Endodermal cell (in vitro differentiated cells): ENCODE results near the gene SERPINB13. TPM values are rescaled to one million over a fixed set of nuclear protein-coding genes. Genes with fewer than 3 reads are reported as not detected.
"Not testable (repeated sequence)": the region's sequence is repeated elsewhere in the genome, so short reads cannot be mapped to it uniquely, and the experiment has no call there.

Experiments
- DNase-seq: peaks from one replicate; pipeline ENCODE4 v3.0.0-alpha.2; 2017
- H3K27ac ChIP-seq: 2 replicates; pipeline ENCODE4 v1.5.1; 2013; ENCODE audit warnings: mild to moderate bottlenecking, low read depth, low read length, moderate library complexity
- H3K27me3 ChIP-seq: 2 replicates; pipeline ENCODE4 v1.6.1; 2013; ENCODE audit warnings: mild to moderate bottlenecking, low read length, moderate library complexity; ENCODE audit not compliant: insufficient read depth, control insufficient read depth, poor library complexity, severe bottlenecking
- H3K36me3 ChIP-seq: 2 replicates; pipeline ENCODE4 v1.7.0; 2013; ENCODE audit warnings: mild to moderate bottlenecking, low read length, moderate library complexity; ENCODE audit not compliant: control insufficient read depth, insufficient read depth
- H3K4me1 ChIP-seq: one replicate; pipeline ENCODE4 v1.7.0; 2013; ENCODE audit warnings: low read length; ENCODE audit not compliant: control insufficient read depth, insufficient read depth
- H3K4me3 ChIP-seq: 2 replicates; pipeline ENCODE4 v1.5.1; 2013; ENCODE audit warnings: mild to moderate bottlenecking, low read length, moderate library complexity
- H3K9ac ChIP-seq: 2 replicates; pipeline ENCODE4 v1.6.1; 2013; ENCODE audit warnings: mild to moderate bottlenecking, low read length, moderate library complexity; ENCODE audit not compliant: poor library complexity, severe bottlenecking; ENCODE audit errors: extremely low read depth
- H3K9me3 ChIP-seq: 2 replicates; pipeline ENCODE4 v1.6.1; 2013; ENCODE audit warnings: mild to moderate bottlenecking, low read length, moderate library complexity; ENCODE audit not compliant: control insufficient read depth
- H3K27ac Mint-ChIP-seq: 2 replicates; pipeline ENCODE4 v1.8.0; 2020; ENCODE audit warnings: mixed read lengths
- H3K27me3 Mint-ChIP-seq: 2 replicates; pipeline ENCODE4 v1.8.0; 2021; ENCODE audit warnings: mild to moderate bottlenecking, mixed read lengths; ENCODE audit not compliant: insufficient read depth
- H3K36me3 Mint-ChIP-seq: 2 replicates; pipeline ENCODE4 v1.8.0; 2020; ENCODE audit warnings: low read depth, mixed read lengths
- H3K4me1 Mint-ChIP-seq: 2 replicates; pipeline ENCODE4 v1.8.0; 2020; ENCODE audit warnings: mixed read lengths
- H3K4me3 Mint-ChIP-seq: 2 replicates; pipeline ENCODE4 v1.8.0; 2020; ENCODE audit warnings: mild to moderate bottlenecking, moderate library complexity, mixed read lengths
- H3K9me3 Mint-ChIP-seq: 2 replicates; pipeline ENCODE4 v1.8.0; 2020; ENCODE audit warnings: mild to moderate bottlenecking, mixed read lengths
- WGBS, 2 experiments: methylation state at CpG; one replicate each; pipeline versions ENCODE4 v1.1.5 to v1.1.7; 2013; ENCODE audit warnings: missing lambda C conversion rate in 2 of 2, mixed read lengths in 1 of 2; ENCODE audit not compliant: insufficient coverage in 1 of 2, insufficient read length in 1 of 2; 5-methylcytosine and 5-hydroxymethylcytosine counted together
- total RNA-seq, 2 donors: library from RNA; stranded (reverse); fragmentation: NEBNext Ultra II Directional in 1 of 2; extraction: Animal tissue kit (Norgen Biotek cat#: 25700) in 1 of 2; gene quantifications; 2 replicates in 1 of 2; 3 replicates in 1 of 2; pipeline ENCODE4 v1.2.1, GENCODE V29; 2021
- TF ChIP-seq, protein P1 (sequence below): fragments of 200-600 bp; sonication (generic); conservative IDR thresholded peaks from 2 replicates; pipeline ENCODE4 v1.5.0; 2021; ENCODE audit warnings: antibody characterized with exemption, mild to moderate bottlenecking

SERPINB13 gene
- total RNA-seq, 2 donors from 2014 or later = not detected

DNA sequence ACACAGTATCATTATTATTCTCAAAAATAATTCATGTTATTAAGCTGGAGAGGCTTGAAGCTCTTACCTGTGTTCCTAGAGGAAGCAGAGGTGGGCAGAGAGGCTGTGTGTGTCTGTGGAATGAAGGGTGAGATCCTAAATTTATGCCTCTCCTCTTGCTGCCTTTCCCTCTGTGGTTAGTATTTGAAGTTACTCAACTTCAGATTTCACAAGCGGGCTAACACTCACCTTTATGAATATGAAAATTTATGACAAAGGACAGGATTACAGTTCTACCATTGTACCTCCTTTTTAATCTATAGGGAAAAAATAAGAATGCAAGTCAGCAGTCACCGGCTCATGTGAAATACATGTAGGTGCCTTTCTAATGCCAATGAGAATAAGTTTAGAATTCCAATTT lies 57.0 kb downstream of the SERPINB13 start, which contains the start of gene SERPINB4:
Gene SERPINB4 (minus strand): TSS at position 115 of the 400 bp plus-strand sequence. CDS start 679 bp downstream, outside the sequence.
- not testable (repeated sequence) for H3K9me3 Mint-ChIP-seq, H3K27me3 ChIP-seq, H3K4me3 Mint-ChIP-seq, DNase-seq, H3K27ac Mint-ChIP-seq, H3K27me3 Mint-ChIP-seq, H3K4me1 ChIP-seq, H3K9me3 ChIP-seq, H3K4me1 Mint-ChIP-seq, H3K36me3 Mint-ChIP-seq, H3K36me3 ChIP-seq, H3K4me3 ChIP-seq, H3K27ac ChIP-seq, H3K9ac ChIP-seq
- no CpG with 5 or more reads among the region's 2 CpGs for WGBS, 2 experiments

DNA sequence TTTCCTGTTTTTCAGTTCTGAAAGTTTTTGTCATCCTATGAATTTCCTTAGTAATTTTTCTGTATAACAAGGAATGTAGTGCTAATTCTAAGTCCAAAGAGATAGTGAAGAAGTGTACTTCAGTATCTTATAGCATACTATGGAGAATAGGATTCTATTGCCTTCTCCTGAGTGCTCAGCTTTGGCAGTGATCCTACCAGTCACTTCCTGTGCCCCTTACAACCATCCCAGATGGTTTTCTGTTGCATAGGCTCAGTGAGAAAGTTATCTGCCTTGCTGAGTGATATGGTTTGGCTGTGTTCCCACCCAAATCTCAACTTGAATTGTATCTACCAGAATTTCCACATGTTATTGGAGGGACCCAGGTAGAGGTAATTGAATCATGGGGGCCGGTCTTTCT lies 57.6 kb downstream of the SERPINB13 start:
- not testable (repeated sequence) for H3K27me3 Mint-ChIP-seq, H3K27ac Mint-ChIP-seq, H3K9ac ChIP-seq, H3K36me3 Mint-ChIP-seq, H3K36me3 ChIP-seq, DNase-seq, H3K9me3 Mint-ChIP-seq, H3K27me3 ChIP-seq, H3K4me3 Mint-ChIP-seq, H3K4me1 ChIP-seq, H3K27ac ChIP-seq, H3K4me1 Mint-ChIP-seq, H3K9me3 ChIP-seq, H3K4me3 ChIP-seq
- 93% methylated on average over 1 of the region's 1 CpG; no CpG with 5 or more reads in 1 of the 2 experiments for WGBS, 2 experiments

DNA sequence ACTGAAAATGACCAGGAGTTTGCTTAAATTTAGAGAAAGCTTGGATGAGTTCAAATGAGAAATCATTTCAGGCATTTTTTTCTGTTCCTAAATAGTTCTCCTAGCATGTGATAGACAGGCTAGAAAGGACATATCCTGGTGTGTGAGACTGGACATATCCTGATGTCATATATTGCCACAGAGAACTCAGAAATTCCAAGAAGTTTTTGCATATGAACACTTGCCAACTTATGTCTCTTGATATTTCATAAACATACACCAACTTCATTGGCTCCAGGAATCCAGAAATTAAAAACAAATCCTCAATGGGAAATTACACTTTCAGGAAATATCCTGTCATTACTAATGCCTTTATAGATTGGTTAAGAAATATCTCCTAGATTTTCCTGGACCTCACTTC lies 59.8 kb downstream of the SERPINB13 start:
- Mint-ChIP-seq H3K36me3 (no peaks in the 10 kb centered on the region), H3K9me3 (no peaks in the 10 kb centered on the region), H3K27ac (no peak overlapping the region), H3K27me3 (no peaks in the 10 kb centered on the region), H3K4me1 (peaks cover 16% of the 10 kb centered on the region), H3K4me3 (no peak overlapping the region)
- H3K9ac ChIP-seq = no peak overlapping the region
- no peaks in the 10 kb centered on the region for H3K27me3 ChIP-seq
- TF ChIP-seq, protein P1, sequence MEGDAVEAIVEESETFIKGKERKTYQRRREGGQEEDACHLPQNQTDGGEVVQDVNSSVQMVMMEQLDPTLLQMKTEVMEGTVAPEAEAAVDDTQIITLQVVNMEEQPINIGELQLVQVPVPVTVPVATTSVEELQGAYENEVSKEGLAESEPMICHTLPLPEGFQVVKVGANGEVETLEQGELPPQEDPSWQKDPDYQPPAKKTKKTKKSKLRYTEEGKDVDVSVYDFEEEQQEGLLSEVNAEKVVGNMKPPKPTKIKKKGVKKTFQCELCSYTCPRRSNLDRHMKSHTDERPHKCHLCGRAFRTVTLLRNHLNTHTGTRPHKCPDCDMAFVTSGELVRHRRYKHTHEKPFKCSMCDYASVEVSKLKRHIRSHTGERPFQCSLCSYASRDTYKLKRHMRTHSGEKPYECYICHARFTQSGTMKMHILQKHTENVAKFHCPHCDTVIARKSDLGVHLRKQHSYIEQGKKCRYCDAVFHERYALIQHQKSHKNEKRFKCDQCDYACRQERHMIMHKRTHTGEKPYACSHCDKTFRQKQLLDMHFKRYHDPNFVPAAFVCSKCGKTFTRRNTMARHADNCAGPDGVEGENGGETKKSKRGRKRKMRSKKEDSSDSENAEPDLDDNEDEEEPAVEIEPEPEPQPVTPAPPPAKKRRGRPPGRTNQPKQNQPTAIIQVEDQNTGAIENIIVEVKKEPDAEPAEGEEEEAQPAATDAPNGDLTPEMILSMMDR = no peak
- no peaks in the 10 kb centered on the region for H3K4me1 ChIP-seq
- DNase-seq = no peak
- H3K9me3 ChIP-seq = no peaks in the 10 kb centered on the region
- no peaks in the 10 kb centered on the region for H3K36me3 ChIP-seq
- no peak overlapping the region for H3K27ac ChIP-seq
- H3K4me3 ChIP-seq = no peak overlapping the region

DNA sequence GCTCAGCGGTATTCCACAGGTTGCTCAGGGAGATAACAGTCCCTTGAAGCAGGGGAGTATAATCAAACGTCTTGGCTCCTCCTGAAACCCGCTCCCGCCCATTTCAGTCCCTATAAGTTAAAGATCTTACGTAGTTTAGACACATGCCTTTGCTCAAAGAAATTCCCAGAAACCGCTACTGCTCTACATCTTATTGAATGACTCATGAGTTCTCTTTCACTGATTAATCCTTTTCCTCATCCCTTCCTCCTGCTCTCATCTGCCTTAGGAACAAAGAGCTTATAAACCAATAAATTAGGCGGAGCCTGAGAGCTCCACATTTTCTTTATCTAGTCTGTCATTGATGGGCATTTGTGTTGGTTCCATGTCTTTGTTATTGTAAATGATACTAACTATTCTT lies 61.1 kb downstream of the SERPINB13 start:
- Mint-ChIP-seq H3K36me3 (no peaks in the 10 kb centered on the region), H3K4me1 (peaks cover 16% of the 10 kb centered on the region)

More for the DNA sequence above, 61.1 kb downstream of the SERPINB13 start:
- H3K4me1 ChIP-seq = no peaks in the 10 kb centered on the region
- Mint-ChIP-seq H3K27me3 (no peaks in the 10 kb centered on the region), H3K27ac (no peak overlapping the region), H3K4me3 (no peak overlapping the region), H3K9me3 (no peaks in the 10 kb centered on the region)
- no peaks in the 10 kb centered on the region for H3K27me3 ChIP-seq
- H3K9me3 ChIP-seq = no peaks in the 10 kb centered on the region
- no peak overlapping the region for H3K9ac ChIP-seq
- no peak overlapping the region for H3K4me3 ChIP-seq
- no peak for DNase-seq
- no peak overlapping the region for H3K27ac ChIP-seq
- H3K36me3 ChIP-seq = no peaks in the 10 kb centered on the region
- 72 to 82% methylated on average over 6 to 7 of the region's 7 CpGs for WGBS, 2 experiments
- TF ChIP-seq, protein P1 = no peak

Other genes with a start within 250 kb of the SERPINB13 start
- 10 to 100 TPM; 39.3 to 51.0 TPM for gene KDSR, start 220.1 kb upstream of the SERPINB13 start, total RNA-seq
- gene VPS4B, start 164.9 kb upstream of the SERPINB13 start, total RNA-seq = 10 to 100 TPM; 44.7 to 46.1 TPM
- gene SERPINB5, start 110.4 kb upstream of the SERPINB13 start, total RNA-seq = 1 to 10 TPM in 1 of 2 donors, not detected in 1; 3.3 TPM
- not detected for gene SERPINB12, start 45.0 kb upstream of the SERPINB13 start, total RNA-seq
- gene SERPINB4, start 56.9 kb downstream of the SERPINB13 start, total RNA-seq = under 1 TPM in 1 of 2 donors, not detected in 1; 0.24 TPM
- not detected for gene SERPINB3, start 74.5 kb downstream of the SERPINB13 start, total RNA-seq
- gene SERPINB11, start 115.6 kb downstream of the SERPINB13 start, total RNA-seq = not detected
- not detected for gene SERPINB7, start 188.1 kb downstream of the SERPINB13 start, total RNA-seq